Neuronal stem cell (in vitro differentiated cells): Measurements from ENCODE around the gene TPM4.
A peak's percentile ranks its signal among the peaks of the same experiment; 100 is the strongest.

ENCODE experiments used
- DNase-seq: peaks from one replicate; pipeline ENCODE4 v3.0.0-alpha.2; 2013; ENCODE audit warnings: low spot score
- H2AFZ ChIP-seq: one replicate; pipeline ENCODE4 v1.6.1; 2013; ENCODE audit warnings: mild to moderate bottlenecking, low read length, inconsistent platforms
- H2AK5ac ChIP-seq: 2 replicates; pipeline ENCODE4 v1.6.1; 2013; ENCODE audit warnings: low read depth, mild to moderate bottlenecking, inconsistent platforms, low read length, moderate library complexity, mixed read lengths
- H2BK120ac ChIP-seq: 2 replicates; pipeline ENCODE4 v1.6.1; 2013; ENCODE audit warnings: low read depth, mild to moderate bottlenecking, inconsistent platforms, low read length, moderate library complexity, mixed read lengths
- H2BK12ac ChIP-seq: one replicate; pipeline ENCODE4 v1.6.1; 2013; ENCODE audit warnings: low read length, inconsistent platforms
- H2BK15ac ChIP-seq: 2 replicates; pipeline ENCODE4 v1.6.1; 2013; ENCODE audit warnings: mild to moderate bottlenecking, low read length, inconsistent platforms, mixed read lengths
- H2BK5ac ChIP-seq: one replicate; pipeline ENCODE4 v1.6.1; 2013; ENCODE audit warnings: inconsistent platforms, mild to moderate bottlenecking, low read length, moderate library complexity
- H3K14ac ChIP-seq: one replicate; pipeline ENCODE4 v1.6.1; 2013; ENCODE audit warnings: low read length, inconsistent platforms
- H3K18ac ChIP-seq: 2 replicates; pipeline ENCODE4 v1.6.1; 2013; ENCODE audit warnings: low read length, inconsistent platforms
- H3K23ac ChIP-seq: 2 replicates; pipeline ENCODE4 v1.6.1; 2013; ENCODE audit warnings: low read depth, mild to moderate bottlenecking, mixed read lengths, low read length, inconsistent platforms; ENCODE audit not compliant: poor library complexity
- H3K27ac ChIP-seq: replicated peaks from 3 replicates; pipeline ENCODE4 v1.5.1; 2013; ENCODE audit warnings: low read length, inconsistent platforms
- H3K27me3 ChIP-seq, 3 experiments: 2 replicates each; pipeline ENCODE4 v1.6.1; 2013; ENCODE audit warnings: low read length in 3 of 3, mild to moderate bottlenecking in 2 of 3, inconsistent platforms in 1 of 3, low read depth in 1 of 3, mixed read lengths in 1 of 3, moderate library complexity in 1 of 3; ENCODE audit not compliant: control insufficient read depth in 3 of 3, insufficient read depth in 3 of 3
- H3K36me3 ChIP-seq, 2 donors: replicated peaks in 1 of 2; 2 replicates each; pipeline ENCODE4 v1.6.1; 2013; ENCODE audit warnings: low read length in 2 of 2; ENCODE audit not compliant: control insufficient read depth in 2 of 2, insufficient read depth in 2 of 2
- H3K4ac ChIP-seq: 2 replicates; pipeline ENCODE4 v1.6.1; 2013; ENCODE audit warnings: inconsistent platforms, mild to moderate bottlenecking, low read length, moderate library complexity
- H3K4me1 ChIP-seq, 2 donors: 1 replicate in 1 of 2; 2 replicates in 1 of 2; pipeline ENCODE4 v1.6.1; 2013; ENCODE audit warnings: low read length in 2 of 2, low read depth in 1 of 2; ENCODE audit not compliant: control insufficient read depth in 2 of 2, insufficient read depth in 1 of 2
- H3K4me2 ChIP-seq: one replicate; pipeline ENCODE4 v1.6.1; 2013; ENCODE audit warnings: mild to moderate bottlenecking, low read length, inconsistent platforms; ENCODE audit not compliant: insufficient read depth, poor library complexity, severe bottlenecking
- H3K4me3 ChIP-seq, 2 donors: 2 replicates each; pipeline ENCODE4 v1.5.1; 2013; ENCODE audit warnings: low read length in 2 of 2, mild to moderate bottlenecking in 2 of 2, inconsistent platforms in 1 of 2, moderate library complexity in 1 of 2
- H3K79me1 ChIP-seq: one replicate; pipeline ENCODE4 v1.6.1; 2013; ENCODE audit warnings: low read depth, mild to moderate bottlenecking, inconsistent platforms, low read length, moderate library complexity
- H3K9ac ChIP-seq: one replicate; pipeline ENCODE4 v1.6.1; 2013; ENCODE audit warnings: mild to moderate bottlenecking, low read depth, low read length, inconsistent platforms; ENCODE audit not compliant: poor library complexity
- H3K9me3 ChIP-seq, 2 donors: replicated peaks in 1 of 2; 2 replicates each; pipeline versions ENCODE3 to v1.6.1; 2013; ENCODE audit warnings: low read length in 2 of 2, mild to moderate bottlenecking in 2 of 2, inconsistent platforms in 1 of 2, low read depth in 1 of 2, mixed read lengths in 1 of 2, moderate library complexity in 1 of 2; ENCODE audit not compliant: control insufficient read depth in 2 of 2, insufficient read depth in 1 of 2
- H4K8ac ChIP-seq: one replicate; pipeline ENCODE4 v1.6.1; 2013; ENCODE audit warnings: low read depth, mild to moderate bottlenecking, inconsistent platforms, low read length, moderate library complexity
- H4K91ac ChIP-seq: one replicate; pipeline ENCODE4 v1.6.1; 2013; ENCODE audit warnings: low read length, low read depth, mild to moderate bottlenecking, inconsistent platforms; ENCODE audit not compliant: poor library complexity
- WGBS, 2 donors: extraction: QIAGEN DNeasy Blood & Tissue Kit; methylation state at CpG; one replicate each; pipeline ENCODE4 v1.1.7; 2013; ENCODE audit warnings: missing lambda C conversion rate in 2 of 2, mixed read lengths in 1 of 2; ENCODE audit not compliant: insufficient read length in 2 of 2, insufficient replicate concordance in 1 of 2; ENCODE audit errors: extremely low coverage in 2 of 2; 5-methylcytosine and 5-hydroxymethylcytosine counted together

Gene TPM4

GRCh38 chr19:16088351-16089009 lies 12.2 kb downstream of the TPM4 start:
- Histone ChIP-seq H2BK15ac (no peak overlapping the region), H3K9ac (no peak overlapping the region), H3K4ac (no peak overlapping the region), H3K18ac (no peak overlapping the region), H3K4me1 (no peaks in the 10 kb centered on the region), H2AFZ (no peak overlapping the region), H3K27ac (no peak overlapping the region), H3K4me2 (no peak overlapping the region), H3K27me3 (no peaks in the 10 kb centered on the region), H2BK12ac (no peak overlapping the region), H3K79me1 (peaks cover 18% of the 10 kb centered on the region), H3K9me3 (no peaks in the 10 kb centered on the region), H2BK120ac (no peak overlapping the region), H4K91ac (no peak overlapping the region), H2BK5ac (no peak overlapping the region), H3K14ac (no peak overlapping the region), H3K23ac (no peak overlapping the region), H3K4me3 (no peak overlapping the region), H2AK5ac (no peak overlapping the region), H4K8ac (no peak overlapping the region), H3K36me3 (peaks cover 77 to 99% of the 10 kb centered on the region in 2 donors)
- no peak for DNase-seq
- WGBS, 2 donors: no CpG with 5 or more reads among the region's 17 CpGs

- no peak overlapping the region for H4K8ac ChIP-seq
- DNase-seq: no peak
Measured at GRCh38 chr19:16089010-16089846, 12.9 kb downstream of the TPM4 start.

GRCh38 chr19:16091546-16092475 lies 15.5 kb downstream of the TPM4 start:
- no peak overlapping the region for H3K14ac ChIP-seq
- no peak overlapping the region for H2AFZ ChIP-seq
- H2BK12ac ChIP-seq: no peak overlapping the region
- no peak overlapping the region for H3K4me3 ChIP-seq
- H4K8ac ChIP-seq: peak overlapping the region; percentile 43
- H3K36me3 ChIP-seq: peaks cover 72 to 99% of the 10 kb centered on the region in 2 donors
- H3K9me3 ChIP-seq: no peaks in the 10 kb centered on the region
- H3K4me2 ChIP-seq: no peak overlapping the region
- H2BK120ac ChIP-seq: no peak overlapping the region
- H4K91ac ChIP-seq: no peak overlapping the region
- H2AK5ac ChIP-seq: no peak overlapping the region
- WGBS, 2 donors: no CpG with 5 or more reads among the region's 13 CpGs
- no peak for DNase-seq
- no peak overlapping the region for H3K18ac ChIP-seq
- H3K27ac ChIP-seq: no peak overlapping the region
- no peak overlapping the region for H3K9ac ChIP-seq
- no peaks in the 10 kb centered on the region for H3K4me1 ChIP-seq
- H2BK15ac ChIP-seq: no peak overlapping the region
- H3K27me3 ChIP-seq: no peaks in the 10 kb centered on the region
- H3K79me1 ChIP-seq: peaks cover 11% of the 10 kb centered on the region
- H2BK5ac ChIP-seq: no peak overlapping the region
- no peak overlapping the region for H3K4ac ChIP-seq
- no peak overlapping the region for H3K23ac ChIP-seq

More at GRCh38 chr19:16089010-16089846, 12.9 kb downstream of the TPM4 start:
- H2BK12ac ChIP-seq: no peak overlapping the region
- no peak overlapping the region for H3K9ac ChIP-seq
- H2AK5ac ChIP-seq: no peak overlapping the region
- no peak overlapping the region for H2AFZ ChIP-seq
- H3K4me3 ChIP-seq: peak overlapping the region in 1 of 2 donors; percentile 49
- H3K14ac ChIP-seq: no peak overlapping the region
- no peak overlapping the region for H2BK15ac ChIP-seq
- no peak overlapping the region for H2BK120ac ChIP-seq
- H3K36me3 ChIP-seq: peaks cover 76 to 99% of the 10 kb centered on the region in 2 donors
- no peaks in the 10 kb centered on the region for H3K27me3 ChIP-seq
- no peak overlapping the region for H3K27ac ChIP-seq
- no CpG with 5 or more reads among the region's 10 CpGs for WGBS, 2 donors
- no peaks in the 10 kb centered on the region for H3K9me3 ChIP-seq
- H3K18ac ChIP-seq: no peak overlapping the region
- no peak overlapping the region for H3K4me2 ChIP-seq
- no peak overlapping the region for H2BK5ac ChIP-seq
- peaks cover 16% of the 10 kb centered on the region for H3K79me1 ChIP-seq
- H3K4ac ChIP-seq: no peak overlapping the region
- H3K4me1 ChIP-seq: no peaks in the 10 kb centered on the region
- H3K23ac ChIP-seq: no peak overlapping the region
- no peak overlapping the region for H4K91ac ChIP-seq
